Osteoblast (primary cell): Measurements from ENCODE around the gene TWF2. TPM values are rescaled to one million over a fixed set of nuclear protein-coding genes. Genes with fewer than 3 reads are reported as not detected.
A peak's percentile ranks its signal among the peaks of the same experiment; 100 is the strongest.
"Not testable (repeated sequence)": the region's sequence is repeated elsewhere in the genome, so short reads cannot be mapped to it uniquely, and the experiment has no call there.

Source experiments
- DNase-seq: peaks from one replicate; pipeline ENCODE4 v3.0.0; 2011; ENCODE audit warnings: low spot score, mixed read lengths; ENCODE audit not compliant: insufficient read length; ENCODE audit errors: missing footprints
- H2AFZ ChIP-seq: 2 replicates; pipeline ENCODE4 v1.6.0; 2011; ENCODE audit warnings: mild to moderate bottlenecking, low read length
- H3K27ac ChIP-seq: 2 replicates; pipeline ENCODE4 v1.5.1; 2011; ENCODE audit warnings: mild to moderate bottlenecking, low read depth, low read length, moderate library complexity
- H3K27me3 ChIP-seq: 2 replicates; pipeline ENCODE4 v1.6.0; 2012; ENCODE audit warnings: mild to moderate bottlenecking, control low read depth, inconsistent platforms, low read length, moderate library complexity; ENCODE audit not compliant: insufficient read depth
- H3K36me3 ChIP-seq: 2 replicates; pipeline ENCODE4 v1.5.1; 2011; ENCODE audit warnings: mild to moderate bottlenecking, low read length, control low read depth, moderate library complexity; ENCODE audit not compliant: insufficient read depth
- H3K4me1 ChIP-seq: 2 replicates; pipeline ENCODE4 v1.5.1; 2011; ENCODE audit warnings: mild to moderate bottlenecking, low read length, control low read depth, moderate library complexity; ENCODE audit not compliant: insufficient read depth
- H3K4me2 ChIP-seq: 2 replicates; pipeline ENCODE4 v1.6.0; 2011; ENCODE audit warnings: mild to moderate bottlenecking, low read length; ENCODE audit not compliant: insufficient read depth
- H3K4me3 ChIP-seq: fragments of 200-600 bp; sonication (generic); 3 replicates; pipeline ENCODE4 v1.5.1; 2012; ENCODE audit warnings: mild to moderate bottlenecking, low read length, inconsistent platforms; ENCODE audit not compliant: insufficient read depth
- H3K79me2 ChIP-seq: 2 replicates; pipeline ENCODE4 v1.6.0; 2012; ENCODE audit warnings: mild to moderate bottlenecking, low read length, control low read depth, inconsistent platforms; ENCODE audit not compliant: insufficient read depth
- H3K9me3 ChIP-seq: 2 replicates; pipeline ENCODE4 v1.5.1; 2011; ENCODE audit warnings: low read depth, low read length, control low read depth
- H4K20me1 ChIP-seq: 2 replicates; pipeline ENCODE4 v1.6.0; 2012; ENCODE audit warnings: mild to moderate bottlenecking, low read length, control low read depth; ENCODE audit not compliant: insufficient read depth
- CTCF ChIP-seq: IDR thresholded peaks from 2 replicates; pipeline ENCODE4 v1.5.1; 2011; ENCODE audit warnings: mild to moderate bottlenecking, low read depth, low read length, moderate library complexity; ENCODE audit errors: extremely low read depth
- total RNA-seq: library from RNA; depleted of rRNA; stranded (reverse); fragments of >200 nt; gene quantifications from 2 replicates; pipeline ENCODE4 v1.2.3, GENCODE V29; 2012

The TWF2 gene
- total RNA-seq, 1 donor = 138 TPM

- DNase-seq = peak; percentile 99
- Histone ChIP-seq H3K36me3 (no peaks in the 10 kb centered on the region), H3K4me1 (peaks cover 39% of the 10 kb centered on the region), H4K20me1 (peaks cover 34% of the 10 kb centered on the region), H3K4me2 (peak within 1 kb of the TSS; percentile 92), H3K79me2 (peaks cover 46% of the 10 kb centered on the region), H3K27ac (peak within 1 kb of the TSS; percentile 92), H3K9me3 (no peaks in the 10 kb centered on the region), H3K4me3 (peak within 1 kb of the TSS; percentile 93), H2AFZ (peak within 1 kb of the TSS; percentile 90), H3K27me3 (no peaks in the 10 kb centered on the region)
- peak; percentile 49 for TF ChIP-seq CTCF
Measured at GRCh38 chr3:52278510-52279069, 39.6 kb upstream of the TWF2 start, which contains the start of gene WDR82. Gene WDR82, minus strand, starts transcription at chr3:52278649. Its CDS starts 288 bp downstream, at chr3:52278361.

GRCh38 chr3:52277972-52278509 lies 39.1 kb upstream of the TWF2 start:
- Histone ChIP-seq H3K27me3 (no peaks in the 10 kb centered on the region), H3K27ac (peak overlapping the region; percentile 92), H3K9me3 (no peaks in the 10 kb centered on the region), H3K79me2 (peaks cover 51% of the 10 kb centered on the region), H3K4me3 (peak overlapping the region; percentile 93), H3K4me1 (peaks cover 39% of the 10 kb centered on the region), H3K36me3 (no peaks in the 10 kb centered on the region), H3K4me2 (peak overlapping the region; percentile 92), H4K20me1 (peaks cover 38% of the 10 kb centered on the region), H2AFZ (peak overlapping the region; percentile 90)
- TF ChIP-seq CTCF = peak; percentile 27
- peak; percentile 89 for DNase-seq

DNA sequence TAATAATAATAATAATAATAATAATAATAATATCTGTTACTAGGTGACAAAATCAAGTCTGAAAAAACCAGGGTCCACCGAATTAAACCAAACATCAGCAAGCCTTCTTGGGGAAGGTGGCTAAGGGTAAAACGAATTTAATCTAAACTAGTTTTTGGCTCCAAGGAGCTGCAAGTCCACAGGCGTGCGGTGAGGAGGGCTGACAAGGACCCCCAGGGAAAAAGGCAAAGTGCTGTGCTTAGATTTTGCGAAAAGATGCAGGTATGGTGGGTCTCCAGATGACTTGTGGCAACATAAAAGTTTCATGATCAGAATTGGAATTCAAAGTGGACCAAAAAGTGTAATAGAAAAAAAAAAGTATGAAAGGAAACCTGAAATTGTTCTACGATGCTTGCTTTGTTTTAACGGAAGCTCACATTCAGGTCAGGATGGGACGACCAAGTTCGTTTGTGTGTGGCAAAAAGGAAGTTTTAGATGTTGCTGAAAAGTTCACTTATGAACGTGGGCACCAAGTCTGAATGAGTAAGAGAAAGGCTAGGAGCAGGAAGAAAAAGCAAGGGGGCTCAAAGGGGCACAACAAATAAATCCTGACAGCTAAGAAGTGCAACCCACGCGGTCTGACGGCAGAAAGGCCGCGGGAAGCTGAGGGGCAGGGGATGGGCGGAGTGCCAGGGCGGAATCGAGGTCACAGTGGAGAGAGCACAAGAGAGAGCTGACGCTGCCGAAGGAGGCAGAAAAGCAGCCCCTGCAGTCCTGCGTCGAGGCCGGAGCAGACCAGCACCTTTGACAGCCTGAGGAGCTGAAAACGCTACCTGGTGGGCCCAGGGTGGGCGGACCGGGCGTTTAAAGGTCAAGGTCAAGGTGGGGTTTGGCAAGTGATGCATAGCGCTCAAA lies 38.4 kb upstream of the TWF2 start:
- Histone ChIP-seq H3K27me3 (no peaks in the 10 kb centered on the region), H3K27ac (peak overlapping the region; percentile 92), H2AFZ (no peak overlapping the region), H3K36me3 (no peaks in the 10 kb centered on the region), H4K20me1 (peaks cover 45% of the 10 kb centered on the region), H3K79me2 (peaks cover 58% of the 10 kb centered on the region), H3K4me3 (peak overlapping the region; percentile 93), H3K4me1 (peaks cover 37% of the 10 kb centered on the region), H3K9me3 (no peaks in the 10 kb centered on the region), H3K4me2 (peak overlapping the region; percentile 92)
- peak; percentile 89 for DNase-seq
- no peak for TF ChIP-seq CTCF

GRCh38 chr3:52274781-52275180 lies 35.8 kb upstream of the TWF2 start:
- Histone ChIP-seq H4K20me1 (peaks cover 65% of the 10 kb centered on the region), H3K79me2 (peaks cover 84% of the 10 kb centered on the region), H3K4me1 (peaks cover 30% of the 10 kb centered on the region)
- H3K27ac ChIP-seq, DNase-seq, H3K4me3 ChIP-seq, H3K36me3 ChIP-seq, H3K9me3 ChIP-seq, H3K27me3 ChIP-seq, H3K4me2 ChIP-seq, H2AFZ ChIP-seq: not testable (repeated sequence)
